HepG2 (cell line): ENCODE results near the gene PXK. TPM values are rescaled to one million over a fixed set of nuclear protein-coding genes. Genes with fewer than 3 reads are reported as not detected.

Experiments
- JUNB ChIP-seq: sonication (generic); formaldehyde crosslinking; IDR thresholded peaks from 2 replicates; pipeline ENCODE4 v1.8.0; 2022; ENCODE audit warnings: missing genetic modification reagents, mild to moderate bottlenecking, borderline replicate concordance
- KAT8 ChIP-seq: IDR thresholded peaks from 2 replicates; pipeline ENCODE4 v1.6.1; 2016; ENCODE audit warnings: missing genetic modification reagents, missing compliant biosample characterization
- NFIC ChIP-seq: IDR thresholded peaks from 2 replicates; pipeline ENCODE4 v1.6.1; 2012; ENCODE audit warnings: mild to moderate bottlenecking, low read length, inconsistent platforms
- TFAP4 ChIP-seq: sonication (generic); IDR thresholded peaks from 2 replicates; pipeline ENCODE4 v1.6.1; 2016; ENCODE audit warnings: low read depth, borderline replicate concordance
- ZNF280D ChIP-seq: sonication (generic); formaldehyde crosslinking; IDR thresholded peaks from 2 replicates; pipeline ENCODE4 v1.5.1; 2020; ENCODE audit warnings: mild to moderate bottlenecking, missing genetic modification reagents
- ZNF318 ChIP-seq: sonication (generic); formaldehyde crosslinking; IDR thresholded peaks from 2 replicates; pipeline ENCODE4 v1.4.0; 2020; ENCODE audit warnings: mild to moderate bottlenecking, missing genetic modification reagents
- ZNF660 ChIP-seq: sonication (generic); formaldehyde crosslinking; IDR thresholded peaks from 2 replicates; pipeline ENCODE4 v1.5.1; 2020; ENCODE audit warnings: mild to moderate bottlenecking, low read depth, missing genetic modification reagents, borderline replicate concordance
- polyA plus RNA-seq, 8 experiments: library from polyadenylated mRNA; depleted of rRNA in 3 of 8; stranded (reverse) in 7 of 8; unstranded in 1 of 8; fragments of >200 nt; fragmentation: Illumina TruSeq in 4 of 8; extraction: Trizol in 4 of 8; gene quantifications; 2 replicates each; pipeline versions ENCODE4 v1.2.1 to v1.2.3, GENCODE V29; 2011 to 2016; ENCODE audit warnings: low read depth in 4 of 8, missing spikeins in 1 of 8, mixed read lengths in 1 of 8; ENCODE audit not compliant: insufficient read depth in 1 of 8
- total RNA-seq, 5 experiments: library from RNA; depleted of rRNA; stranded (reverse); fragments of >200 nt; fragmentation: Illumina TruSeq; extraction: Trizol; gene quantifications; 2 replicates each; pipeline ENCODE4 v1.2.3, GENCODE V29; 2016; ENCODE audit warnings: low read depth in 1 of 5
- TF ChIP-seq, protein P1 (sequence below): sonication (generic); formaldehyde crosslinking; IDR thresholded peaks from 2 replicates; pipeline ENCODE4 v1.5.1; 2020; ENCODE audit warnings: mild to moderate bottlenecking, moderate library complexity, missing genetic modification reagents

The PXK gene
- total and polyA plus RNA-seq, 2 of the 13 experiments (the other 11 are each of a cell fraction or from before 2014, with no cell fraction given), result 6.4 to 18.6 TPM

GRCh38 chr3:58474348-58474911 lies 141.7 kb downstream of the PXK start (continued):
- no peak for TF ChIP-seq ZNF318 (CRISPR knock-in tag)
- TF ChIP-seq NFIC, result 0 out of 2 replicates have a peak, but pooled peaks have one; percentile 8
- peak; percentile 16; the same call in 1 of the 2 replicates for TF ChIP-seq TFAP4
- TF ChIP-seq ZNF660 (CRISPR knock-in tag), result no peak
- peak; percentile 55; the same call in 1 of the 2 replicates for TF ChIP-seq ZNF280D (CRISPR knock-in tag)
- TF ChIP-seq, protein P1, sequence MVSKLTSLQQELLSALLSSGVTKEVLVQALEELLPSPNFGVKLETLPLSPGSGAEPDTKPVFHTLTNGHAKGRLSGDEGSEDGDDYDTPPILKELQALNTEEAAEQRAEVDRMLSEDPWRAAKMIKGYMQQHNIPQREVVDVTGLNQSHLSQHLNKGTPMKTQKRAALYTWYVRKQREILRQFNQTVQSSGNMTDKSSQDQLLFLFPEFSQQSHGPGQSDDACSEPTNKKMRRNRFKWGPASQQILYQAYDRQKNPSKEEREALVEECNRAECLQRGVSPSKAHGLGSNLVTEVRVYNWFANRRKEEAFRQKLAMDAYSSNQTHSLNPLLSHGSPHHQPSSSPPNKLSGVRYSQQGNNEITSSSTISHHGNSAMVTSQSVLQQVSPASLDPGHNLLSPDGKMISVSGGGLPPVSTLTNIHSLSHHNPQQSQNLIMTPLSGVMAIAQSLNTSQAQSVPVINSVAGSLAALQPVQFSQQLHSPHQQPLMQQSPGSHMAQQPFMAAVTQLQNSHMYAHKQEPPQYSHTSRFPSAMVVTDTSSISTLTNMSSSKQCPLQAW (CRISPR knock-in tag), result no peak
- TF ChIP-seq KAT8 (CRISPR knock-in tag), result 0 out of 2 replicates have a peak, but pooled peaks have one; percentile 7
- no peak for TF ChIP-seq JUNB (CRISPR knock-in tag)
